ENCODE measurements around the gene INHA.
A peak's percentile ranks its signal among the peaks of the same experiment; 100 is the strongest.

INHA gene

GRCh38 chr2:219559156-219559915 lies 12.8 kb upstream of the INHA start:
- Histone ChIP-seq H3K4me2 (ENCODE audit: low read depth, low read length, poor library complexity, severe bottlenecking) (no peak overlapping the region), H3K9ac (ENCODE audit: low read length) (no peak overlapping the region), H3K9me3 (ENCODE audit: insufficient read depth, low read length) (no peaks in the 10 kb centered on the region), H3K36me3 (ENCODE audit: low read length) (no peaks in the 10 kb centered on the region), H3F3A (ENCODE audit: insufficient read depth) (no peaks in the 10 kb centered on the region), H3K4me3 (ENCODE audit: insufficient read depth, low read length, poor library complexity, severe bottlenecking) (no peak overlapping the region), H3K27ac (ENCODE audit: low read depth, low read length) (no peak overlapping the region), H3K27me3 (ENCODE audit: low read length) (no peaks in the 10 kb centered on the region), H4K20me1 (ENCODE audit: low read depth, low read length) (no peaks in the 10 kb centered on the region), H2AFZ (ENCODE audit: low read depth, low read length, severe bottlenecking) (no peak overlapping the region), H3K9me2 (replicated peaks; ENCODE audit: insufficient read depth, low read length) (no peaks in the 10 kb centered on the region), H3K79me2 (ENCODE audit: insufficient read depth, low read length) (no peaks in the 10 kb centered on the region)
- TF ChIP-seq CTCF (IDR thresholded peaks at IDR 0.05; ENCODE audit: insufficient read depth, low read length, poor library complexity, severe bottlenecking) = no peak
- TF ChIP-seq EZH2phosphoT487 (conservative IDR thresholded peaks at IDR 0.05; ENCODE audit: low read length) = no peak

- Histone ChIP-seq H3F3A (ENCODE audit: insufficient read depth) (no peaks in the 10 kb centered on the region), H3K9me2 (replicated peaks; ENCODE audit: insufficient read depth, low read length) (no peaks in the 10 kb centered on the region), H3K4me2 (ENCODE audit: low read depth, low read length, poor library complexity, severe bottlenecking) (no peak overlapping the region), H3K27me3 (ENCODE audit: low read length) (no peaks in the 10 kb centered on the region), H3K79me2 (ENCODE audit: insufficient read depth, low read length) (no peaks in the 10 kb centered on the region), H3K36me3 (ENCODE audit: low read length) (no peaks in the 10 kb centered on the region), H3K4me3 (ENCODE audit: insufficient read depth, low read length, poor library complexity, severe bottlenecking) (no peak overlapping the region), H4K20me1 (ENCODE audit: low read depth, low read length) (no peaks in the 10 kb centered on the region), H3K27ac (ENCODE audit: low read depth, low read length) (no peak overlapping the region), H2AFZ (ENCODE audit: low read depth, low read length, severe bottlenecking) (no peak overlapping the region), H3K9me3 (ENCODE audit: insufficient read depth, low read length) (no peaks in the 10 kb centered on the region), H3K9ac (ENCODE audit: low read length) (no peak overlapping the region)
- TF ChIP-seq CTCF (IDR thresholded peaks at IDR 0.05; ENCODE audit: insufficient read depth, low read length, poor library complexity, severe bottlenecking) (peak; percentile 45), EZH2phosphoT487 (conservative IDR thresholded peaks at IDR 0.05; ENCODE audit: low read length) (no peak)
These were observed 11.8 kb upstream of the INHA start for GRCh38 chr2:219560037-219560892.

GRCh38 chr2:219560893-219561178 lies 11.3 kb upstream of the INHA start:
- H2AFZ ChIP-seq (ENCODE audit: low read depth, low read length, severe bottlenecking) = no peak overlapping the region
- no peak overlapping the region for H3K4me3 ChIP-seq (ENCODE audit: insufficient read depth, low read length, poor library complexity, severe bottlenecking)
- H3K79me2 ChIP-seq (ENCODE audit: insufficient read depth, low read length) = no peaks in the 10 kb centered on the region
- no peaks in the 10 kb centered on the region for H3K27me3 ChIP-seq (ENCODE audit: low read length)
- H3K9ac ChIP-seq (ENCODE audit: low read length) = no peak overlapping the region
- no peak overlapping the region for H3K4me2 ChIP-seq (ENCODE audit: low read depth, low read length, poor library complexity, severe bottlenecking)
- no peaks in the 10 kb centered on the region for H3K9me2 ChIP-seq (replicated peaks; ENCODE audit: insufficient read depth, low read length)
- no peak overlapping the region for H3K27ac ChIP-seq (ENCODE audit: low read depth, low read length)
- H4K20me1 ChIP-seq (ENCODE audit: low read depth, low read length) = no peaks in the 10 kb centered on the region
- no peaks in the 10 kb centered on the region for H3K36me3 ChIP-seq (ENCODE audit: low read length)
- H3F3A ChIP-seq (ENCODE audit: insufficient read depth) = no peaks in the 10 kb centered on the region
- H3K9me3 ChIP-seq (ENCODE audit: insufficient read depth, low read length) = no peaks in the 10 kb centered on the region
- TF ChIP-seq EZH2phosphoT487 (conservative IDR thresholded peaks at IDR 0.05; ENCODE audit: low read length) (no peak), CTCF (IDR thresholded peaks at IDR 0.05; ENCODE audit: insufficient read depth, low read length, poor library complexity, severe bottlenecking) (no peak)
